ENCODE measurements around the gene RRM2. TPM values are rescaled to one million over a fixed set of nuclear protein-coding genes. Genes with fewer than 3 reads are reported as not detected.

Gene RRM2
- total RNA-seq, 4 donors from 2014 or later, result 27.2 TPM; not detected in 3

- TF ChIP-seq POLR2A (IDR thresholded peaks at IDR 0.05) (no peak), CTCF (IDR thresholded peaks at IDR 0.05) (no peak)
- Histone ChIP-seq H3K9me3 (no peaks in the 10 kb centered on the region), H3K4me1 (peaks cover 0 to 15% of the 10 kb centered on the region in 2 donors), H3K4me3 (no peak overlapping the region), H3K27ac (no peak overlapping the region), H3K27me3 (no peaks in the 10 kb centered on the region), H3K36me3 (no peaks in the 10 kb centered on the region)
- DNase-seq, result no peak
- intact Hi-C loops (cut with DNase I; ENCODE audit: low total_unique reads), result no loop called here
Observed at GRCh38 chr2:10174173-10174572, 51.6 kb downstream of the RRM2 start.

- H3K4me3 ChIP-seq, result no peak overlapping the region
- no peak overlapping the region for H3K27ac ChIP-seq
- no peak for TF ChIP-seq POLR2A (IDR thresholded peaks at IDR 0.05)
- TF ChIP-seq CTCF (IDR thresholded peaks at IDR 0.05), result no peak
- no peaks in the 10 kb centered on the region for H3K27me3 ChIP-seq
- no peak for DNase-seq
- intact Hi-C loops (cut with DNase I; ENCODE audit: low total_unique reads), result no loop called here
- H3K36me3 ChIP-seq, result no peaks in the 10 kb centered on the region
- H3K4me1 ChIP-seq, result peaks cover 0 to 14% of the 10 kb centered on the region in 2 donors
- no peaks in the 10 kb centered on the region for H3K9me3 ChIP-seq
Observed at GRCh38 chr2:10175441-10175840, 52.9 kb downstream of the RRM2 start.

- Histone ChIP-seq H3K27me3 (no peaks in the 10 kb centered on the region), H3K27ac (no peak overlapping the region), H3K36me3 (no peaks in the 10 kb centered on the region), H3K9me3 (no peaks in the 10 kb centered on the region), H3K4me1 (no peaks in the 10 kb centered on the region), H3K4me3 (no peak overlapping the region)
- intact Hi-C loops (cut with DNase I; ENCODE audit: low total_unique reads), result no loop called here
- no peak for DNase-seq
- no peak for TF ChIP-seq CTCF (IDR thresholded peaks at IDR 0.05)
- TF ChIP-seq POLR2A (IDR thresholded peaks at IDR 0.05), result no peak
Observed at GRCh38 chr2:10178751-10179150, 56.2 kb downstream of the RRM2 start.

GRCh38 chr2:10179422-10179821 is 56.9 kb downstream of the RRM2 start:
- no peaks in the 10 kb centered on the region for H3K4me1 ChIP-seq
- no peaks in the 10 kb centered on the region for H3K36me3 ChIP-seq
- intact Hi-C loops (cut with DNase I; ENCODE audit: low total_unique reads), result no loop called here
- H3K9me3 ChIP-seq, result no peaks in the 10 kb centered on the region
- TF ChIP-seq POLR2A (IDR thresholded peaks at IDR 0.05) (no peak), CTCF (IDR thresholded peaks at IDR 0.05) (no peak)
- no peak overlapping the region for H3K4me3 ChIP-seq
- no peak overlapping the region for H3K27ac ChIP-seq
- DNase-seq, result no peak
- no peaks in the 10 kb centered on the region for H3K27me3 ChIP-seq

GRCh38 chr2:10180229-10180628 is 57.7 kb downstream of the RRM2 start:
- Histone ChIP-seq H3K27ac (no peak overlapping the region), H3K4me1 (no peaks in the 10 kb centered on the region), H3K36me3 (no peaks in the 10 kb centered on the region), H3K27me3 (no peaks in the 10 kb centered on the region), H3K4me3 (no peak overlapping the region), H3K9me3 (no peaks in the 10 kb centered on the region)
- TF ChIP-seq POLR2A (IDR thresholded peaks at IDR 0.05) (no peak), CTCF (IDR thresholded peaks at IDR 0.05) (no peak)
- no peak for DNase-seq
- intact Hi-C loops (cut with DNase I; ENCODE audit: low total_unique reads), result no loop called here

Small RNA genes within 50 kb of the gene (small RNA-seq; reads per million reads assigned to genes)
- gene RF00410, result not detected
- not detected for gene RF00568

Other genes starting within 250 kb of the RRM2 start
- 1 to 10 TPM in 2 of 4 donors, under 1 TPM in 2; 0.24 to 2.8 (median 1.4) TPM for gene GRHL1, start 171.0 kb upstream of the RRM2 start, total RNA-seq
- 10 to 100 TPM; 23.4 to 49.9 (median 31.7) TPM for gene KLF11, start 79.2 kb upstream of the RRM2 start, total RNA-seq
- gene CYS1, start 42.3 kb upstream of the RRM2 start, total RNA-seq, result 10 to 100 TPM in 2 of 4 donors, 1 to 10 TPM in 2; 7.2 to 15.5 (median 11.2) TPM
- 100 to 1,000 TPM in 1 of 4 donors, 10 to 100 TPM in 3; 11.1 to 122 (median 48.9) TPM for gene HPCAL1, start 180.2 kb downstream of the RRM2 start, total RNA-seq

Measured in uterus (tissue), 4 donors.